GM10847 (cell line): ENCODE results near the gene HSBP1.

ENCODE experiments used
- POLR2A ChIP-seq: IDR thresholded peaks from 2 replicates; pipeline ENCODE4 v1.6.1; 2011; ENCODE audit not compliant: insufficient read length; ENCODE audit errors: extremely low read depth

Gene HSBP1

GRCh38 chr16:83826146-83826913 is 18.6 kb downstream of the HSBP1 start:
- TF ChIP-seq POLR2A, result no peak

DNA sequence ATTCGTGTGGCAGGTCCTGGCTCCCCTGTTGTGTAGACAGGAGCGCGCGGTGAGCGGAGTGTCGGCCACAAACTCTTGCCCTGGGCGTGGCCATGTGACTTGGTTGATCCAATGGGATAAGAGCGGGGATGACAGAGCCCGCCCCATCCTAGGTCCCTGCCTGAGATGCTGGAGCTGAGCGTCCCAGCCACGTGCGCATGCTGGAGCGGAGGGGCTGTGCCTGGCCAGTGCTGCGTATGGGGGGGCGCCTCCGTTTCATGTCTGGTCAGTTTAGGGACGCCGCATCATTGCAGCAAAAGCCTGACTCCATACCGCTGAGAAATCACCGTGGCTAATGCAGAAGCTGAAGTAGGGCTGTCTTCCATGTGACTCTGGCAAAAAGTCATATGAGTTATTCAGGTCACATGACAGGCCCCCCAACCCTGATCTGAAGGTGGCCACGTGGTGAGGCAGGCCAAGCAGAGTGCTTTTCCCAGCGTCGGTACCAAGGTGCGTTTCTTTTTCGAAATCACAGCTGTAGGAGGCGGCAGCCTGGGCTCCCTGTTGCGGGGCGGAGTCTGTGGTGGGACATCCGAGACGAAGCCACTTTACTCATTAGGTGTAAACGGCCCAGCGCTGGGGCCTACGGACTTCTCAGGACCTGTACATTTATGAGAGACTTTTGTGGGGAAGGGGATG is 22.5 kb downstream of the HSBP1 start:
- TF ChIP-seq POLR2A, result no peak

- no peak for TF ChIP-seq POLR2A
These were observed 23.1 kb downstream of the HSBP1 start for GRCh38 chr16:83830769-83831455.

DNA sequence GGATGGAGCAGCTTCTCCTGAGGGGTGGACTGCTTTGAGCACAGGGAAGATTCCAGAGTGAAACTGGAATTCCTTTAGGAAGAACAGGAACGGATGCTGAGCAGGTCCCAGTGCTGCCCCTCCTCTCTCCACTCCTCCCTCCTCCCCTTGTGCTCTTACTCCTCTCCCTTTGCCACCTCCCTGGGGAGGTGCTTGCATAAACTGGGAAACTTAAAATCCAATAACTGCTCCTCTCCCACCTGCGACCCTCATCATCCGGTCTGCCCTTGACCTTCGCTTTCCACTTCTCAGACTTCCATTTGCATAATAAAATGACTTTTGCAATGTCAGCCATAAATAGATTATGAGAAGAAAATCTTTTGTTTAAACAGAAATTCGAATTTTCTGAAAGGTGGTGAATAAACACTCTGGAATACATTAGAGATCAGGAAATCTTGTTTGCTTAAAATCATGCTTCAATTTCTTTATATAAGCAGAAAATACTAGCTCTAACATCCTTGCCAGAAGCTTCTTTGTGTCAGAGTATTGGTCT is 23.7 kb downstream of the HSBP1 start:
- TF ChIP-seq POLR2A, result no peak

DNA sequence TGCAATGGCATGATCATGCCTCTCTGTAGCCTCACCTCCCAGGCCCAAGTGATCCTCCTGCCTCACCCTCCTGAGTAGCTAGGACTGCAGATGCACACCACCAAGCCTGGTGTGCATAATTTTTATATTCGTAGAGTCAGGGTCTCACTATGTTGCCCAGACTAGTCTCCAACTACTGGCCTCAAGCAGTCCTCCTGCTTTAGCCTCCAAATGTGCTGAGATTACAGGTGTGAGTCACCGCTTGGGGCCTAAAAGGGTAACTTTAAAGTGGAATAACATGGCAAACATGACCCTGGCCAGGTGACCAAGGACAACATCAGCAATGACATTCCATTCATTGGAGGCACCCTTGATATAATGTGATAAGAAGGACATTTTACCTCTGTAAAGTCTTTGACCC is 26.1 kb downstream of the HSBP1 start:
- no peak for TF ChIP-seq POLR2A

DNA sequence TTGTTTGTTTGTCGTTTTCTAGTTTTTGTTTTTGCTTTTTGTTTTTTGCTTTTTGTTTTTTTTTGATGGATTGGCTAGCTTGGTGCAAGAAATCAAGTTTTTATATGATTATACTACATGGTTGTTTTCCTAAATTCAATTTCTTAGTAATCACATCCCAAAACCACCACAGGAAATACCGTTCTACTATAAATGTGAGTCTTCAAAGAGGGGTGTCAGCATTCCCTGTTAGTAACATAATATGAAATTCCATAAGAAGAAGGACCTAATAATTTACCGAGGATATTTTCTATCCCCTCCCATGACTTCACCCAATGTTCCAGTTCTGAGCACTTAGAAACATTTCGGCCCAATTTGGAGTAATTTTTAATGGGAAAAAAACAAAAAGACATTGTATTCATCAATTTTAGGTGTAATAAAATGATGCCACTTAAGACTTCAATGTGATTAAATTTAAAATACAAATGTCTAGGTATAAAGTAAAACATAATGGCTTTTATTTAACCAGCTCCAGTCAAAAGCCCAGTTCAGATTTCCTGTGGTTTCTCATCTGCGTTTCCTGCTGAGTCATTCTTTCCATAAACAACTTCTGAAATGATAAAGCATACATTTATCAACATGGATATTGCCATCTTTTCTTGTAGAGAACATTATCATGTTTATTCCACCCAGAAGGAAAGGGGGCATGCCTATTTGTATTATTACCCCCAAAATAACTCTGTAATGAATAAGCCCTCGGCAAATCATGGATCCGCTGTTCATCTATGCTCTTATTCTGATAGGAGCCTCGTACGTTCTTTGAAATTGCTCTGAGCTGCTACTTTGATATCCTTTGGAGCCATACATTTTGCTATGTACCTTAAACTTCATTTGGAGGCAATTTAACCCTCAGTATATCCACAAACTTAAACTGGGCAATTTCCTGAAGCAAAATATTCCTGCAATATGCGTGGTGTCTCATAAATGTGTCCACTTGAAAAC is 28.1 kb downstream of the HSBP1 start:
- no peak for TF ChIP-seq POLR2A

DNA sequence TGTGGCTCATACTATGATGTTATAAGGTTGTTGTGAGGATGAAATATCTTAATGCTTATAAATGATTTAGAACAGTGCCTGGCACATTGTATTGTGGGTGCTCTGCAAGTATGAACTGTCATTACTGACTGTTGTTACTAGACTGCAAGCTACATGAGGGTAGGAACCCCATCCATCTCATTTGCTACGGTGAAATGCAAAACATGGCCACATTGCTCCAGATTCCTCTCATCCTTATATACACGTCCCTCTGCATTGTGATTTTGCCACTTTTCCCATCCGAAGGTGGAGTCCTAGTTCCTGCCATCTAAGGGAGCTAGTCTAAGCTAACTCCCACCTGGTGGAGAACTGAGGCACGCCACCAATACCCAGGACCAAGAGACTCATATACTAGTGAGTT is 29.8 kb downstream of the HSBP1 start:
- TF ChIP-seq POLR2A, result no peak

- no peak for TF ChIP-seq POLR2A
These were observed 30.4 kb downstream of the HSBP1 start for GRCh38 chr16:83838151-83838550.

GRCh38 chr16:83839561-83839960 is 31.8 kb downstream of the HSBP1 start:
- TF ChIP-seq POLR2A, result no peak

DNA sequence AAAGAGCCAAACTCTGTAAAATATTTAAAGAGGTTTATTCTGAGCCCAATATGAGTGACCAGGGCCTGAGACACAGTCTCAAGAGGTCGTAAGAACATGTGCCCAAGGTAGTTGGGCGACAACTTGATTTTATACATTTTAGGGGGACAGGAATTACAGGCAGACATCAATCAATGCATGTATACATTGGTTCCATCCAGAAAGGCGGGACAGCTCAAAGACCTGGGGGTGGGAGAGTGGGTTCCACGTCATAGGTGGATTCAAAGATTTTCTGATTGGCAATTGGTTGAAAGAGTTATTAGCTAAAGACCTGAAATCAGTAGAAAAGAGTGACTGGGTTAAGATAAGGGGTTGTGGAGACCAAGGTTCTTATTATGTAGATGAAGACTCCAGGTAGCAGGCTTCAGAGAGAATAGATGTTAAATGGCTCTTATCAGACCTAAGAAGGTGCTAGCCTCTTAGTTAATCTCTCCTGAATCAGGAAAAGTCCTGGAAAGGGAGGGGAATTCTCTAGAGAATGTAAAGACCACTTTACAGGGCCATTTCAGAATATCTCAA is 32.4 kb downstream of the HSBP1 start:
- TF ChIP-seq POLR2A, result no peak

GRCh38 chr16:83842291-83842690 is 34.5 kb downstream of the HSBP1 start:
- no peak for TF ChIP-seq POLR2A

DNA sequence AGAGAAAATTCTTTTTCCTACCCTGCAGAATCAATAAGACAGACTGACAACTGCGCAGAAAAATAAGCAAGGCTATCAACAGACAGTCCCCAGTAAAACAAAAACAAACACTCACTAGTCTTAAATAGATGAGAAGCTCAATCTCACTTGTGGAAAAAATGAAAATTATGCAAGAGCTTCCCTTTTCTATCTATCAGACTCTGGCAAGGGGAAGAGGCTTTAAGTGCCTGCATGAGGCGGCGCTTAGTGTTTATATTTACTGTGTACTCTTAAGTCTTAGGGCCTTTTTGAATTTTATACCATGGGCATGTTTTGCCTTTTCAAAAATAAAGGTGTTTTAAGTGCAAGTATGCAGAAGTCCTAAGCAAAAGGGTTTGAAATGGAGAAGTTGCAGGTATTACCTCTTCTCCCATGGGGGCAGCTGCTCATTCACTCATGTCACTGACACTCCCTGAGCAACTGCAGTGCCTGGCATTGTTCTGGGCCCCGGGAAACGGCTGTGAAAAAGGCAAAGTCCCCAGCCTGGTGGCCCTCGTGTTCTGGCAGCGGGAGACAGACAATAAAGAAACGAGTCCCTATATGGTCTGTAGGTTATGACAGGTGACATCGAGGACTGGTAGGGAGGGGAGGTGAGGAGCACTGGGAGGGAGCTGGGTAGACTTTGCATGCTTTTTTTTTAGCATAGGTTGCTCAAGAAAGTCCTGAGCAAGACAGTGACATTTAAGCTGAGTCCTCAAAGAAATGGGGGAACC is 35.2 kb downstream of the HSBP1 start:
- no peak for TF ChIP-seq POLR2A

DNA sequence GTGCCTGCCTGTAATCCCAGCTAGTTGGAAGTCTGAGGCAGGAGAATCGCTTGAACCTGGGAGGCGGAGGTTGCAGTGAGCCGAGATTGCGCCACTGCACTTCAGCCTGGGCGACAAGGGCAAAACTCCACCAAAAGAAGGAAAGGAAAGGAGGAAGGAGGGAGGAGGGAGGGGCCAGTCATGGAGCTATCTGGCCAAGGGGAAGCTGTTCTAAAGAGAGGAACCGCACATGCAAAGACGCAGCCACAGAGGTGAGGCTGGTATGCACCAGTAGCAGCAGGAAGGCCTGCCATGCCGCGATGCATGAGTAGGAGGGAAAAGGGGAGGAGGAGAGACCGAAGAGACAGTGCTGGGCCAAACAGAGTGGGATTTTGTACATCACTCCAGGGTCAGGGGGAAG is 35.9 kb downstream of the HSBP1 start:
- no peak for TF ChIP-seq POLR2A

GRCh38 chr16:83845263-83845662 is 37.5 kb downstream of the HSBP1 start:
- no peak for TF ChIP-seq POLR2A
